Right atrium auricular region (tissue), 2 donors: ENCODE data around the gene LCE1D. TPM values are rescaled to one million over a fixed set of nuclear protein-coding genes. Genes with fewer than 3 reads are reported as not detected.

Source experiments
- DNase-seq: peaks from one replicate; pipeline ENCODE4 v3.0.0-alpha.2; 2019; ENCODE audit warnings: low spot score
- H3K27ac ChIP-seq, 2 donors: fragments of 200-600 bp; sonication (generic); 1 replicate in 1 of 2; 2 replicates in 1 of 2; pipeline ENCODE4 v1.5.1; 2016 to 2019
- H3K27me3 ChIP-seq, 2 donors: fragments of 200-600 bp; sonication (generic); one replicate each; pipeline versions ENCODE4 v1.5.1 to v1.6.0; 2017 to 2019
- H3K36me3 ChIP-seq: fragments of 200-600 bp; sonication (generic); one replicate; pipeline ENCODE4 v1.5.1; 2016
- H3K4me1 ChIP-seq, 2 donors: fragments of 200-600 bp; sonication (generic); one replicate each; pipeline versions ENCODE4 v1.5.1 to v1.6.0; 2017 to 2019
- H3K4me3 ChIP-seq, 2 donors: fragments of 200-600 bp; sonication (generic); 1 replicate in 1 of 2; 2 replicates in 1 of 2; pipeline ENCODE4 v1.5.1; 2017 to 2019; ENCODE audit warnings: mild to moderate bottlenecking in 1 of 2, moderate library complexity in 1 of 2
- H3K9me3 ChIP-seq, 2 donors: fragments of 200-600 bp; sonication (generic); one replicate each; pipeline ENCODE4 v1.5.1; 2019
- total RNA-seq, 2 donors: library from RNA; depleted of rRNA; stranded (reverse); fragments of >200 nt; gene quantifications; one replicate each; pipeline ENCODE4 v1.1.0, GENCODE V29; 2016
- TF ChIP-seq, protein P1 (sequence below), 2 donors: fragments of 200-600 bp; sonication (generic); IDR thresholded peaks; one replicate each; pipeline ENCODE4 v1.5.1; 2019; ENCODE audit warnings: antibody characterized with exemption in 2 of 2

Gene LCE1D
- total RNA-seq, 2 donors from 2014 or later: not detected

DNA sequence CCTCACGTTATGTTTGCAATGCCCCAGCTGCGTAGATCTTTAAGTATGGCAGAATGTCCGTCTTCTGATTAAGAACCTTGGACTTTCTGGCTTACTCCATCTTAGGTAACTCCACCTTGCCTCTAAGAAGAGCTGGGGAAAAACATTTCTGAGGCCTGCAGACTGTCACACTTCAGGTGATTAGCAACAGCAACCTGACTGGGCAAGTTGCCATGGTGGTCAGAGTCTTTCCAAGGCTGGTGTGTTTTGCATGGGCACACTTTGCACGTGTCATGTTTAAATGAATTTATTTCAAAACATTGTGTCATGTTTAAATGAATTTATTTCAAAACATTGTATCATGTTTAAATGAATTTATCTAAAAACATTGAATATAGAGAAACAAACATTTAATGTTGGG, 37.9 kb upstream of the LCE1D start:
- Histone ChIP-seq H3K4me1 (no peaks in the 10 kb centered on the region), H3K4me3 (no peak overlapping the region), H3K27ac (no peak overlapping the region), H3K36me3 (no peaks in the 10 kb centered on the region), H3K9me3 (no peaks in the 10 kb centered on the region), H3K27me3 (no peaks in the 10 kb centered on the region)
- no peak for DNase-seq
- TF ChIP-seq, protein P1, sequence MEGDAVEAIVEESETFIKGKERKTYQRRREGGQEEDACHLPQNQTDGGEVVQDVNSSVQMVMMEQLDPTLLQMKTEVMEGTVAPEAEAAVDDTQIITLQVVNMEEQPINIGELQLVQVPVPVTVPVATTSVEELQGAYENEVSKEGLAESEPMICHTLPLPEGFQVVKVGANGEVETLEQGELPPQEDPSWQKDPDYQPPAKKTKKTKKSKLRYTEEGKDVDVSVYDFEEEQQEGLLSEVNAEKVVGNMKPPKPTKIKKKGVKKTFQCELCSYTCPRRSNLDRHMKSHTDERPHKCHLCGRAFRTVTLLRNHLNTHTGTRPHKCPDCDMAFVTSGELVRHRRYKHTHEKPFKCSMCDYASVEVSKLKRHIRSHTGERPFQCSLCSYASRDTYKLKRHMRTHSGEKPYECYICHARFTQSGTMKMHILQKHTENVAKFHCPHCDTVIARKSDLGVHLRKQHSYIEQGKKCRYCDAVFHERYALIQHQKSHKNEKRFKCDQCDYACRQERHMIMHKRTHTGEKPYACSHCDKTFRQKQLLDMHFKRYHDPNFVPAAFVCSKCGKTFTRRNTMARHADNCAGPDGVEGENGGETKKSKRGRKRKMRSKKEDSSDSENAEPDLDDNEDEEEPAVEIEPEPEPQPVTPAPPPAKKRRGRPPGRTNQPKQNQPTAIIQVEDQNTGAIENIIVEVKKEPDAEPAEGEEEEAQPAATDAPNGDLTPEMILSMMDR (IDR thresholded peaks at IDR 0.05): no peak

DNA sequence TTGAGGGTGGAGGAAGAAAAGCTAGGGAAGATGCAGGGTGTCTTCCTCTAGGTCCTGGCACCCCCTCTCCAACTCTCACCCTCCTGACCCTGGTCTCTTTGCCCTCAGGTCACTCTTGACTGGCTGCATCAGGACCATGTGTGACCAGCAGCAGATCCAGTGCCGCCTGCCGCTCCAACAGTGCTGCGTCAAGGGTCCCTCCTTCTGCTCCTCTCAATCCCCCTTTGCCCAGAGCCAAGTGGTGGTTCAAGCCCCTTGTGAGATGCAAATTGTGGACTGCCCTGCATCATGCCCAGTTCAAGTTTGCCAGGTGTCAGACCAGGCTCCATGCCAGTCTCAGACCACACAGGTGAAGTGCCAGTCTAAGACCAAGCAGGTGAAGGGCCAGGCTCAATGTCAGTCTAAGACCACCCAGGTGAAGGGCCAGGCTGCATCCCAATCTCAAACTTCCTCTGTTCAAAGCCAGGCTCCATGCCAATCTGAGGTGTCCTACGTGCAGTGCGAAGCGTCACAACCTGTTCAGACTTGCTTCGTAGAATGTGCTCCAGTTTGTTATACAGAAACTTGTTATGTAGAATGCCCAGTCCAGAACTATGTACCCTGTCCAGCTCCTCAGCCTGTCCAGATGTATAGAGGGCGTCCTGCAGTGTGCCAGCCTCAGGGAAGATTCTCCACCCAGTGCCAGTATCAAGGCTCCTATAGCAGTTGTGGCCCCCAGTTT, 36.9 kb upstream of the LCE1D start:
- Histone ChIP-seq H3K4me1 (no peaks in the 10 kb centered on the region), H3K27ac (no peak overlapping the region), H3K27me3 (no peaks in the 10 kb centered on the region), H3K9me3 (no peaks in the 10 kb centered on the region), H3K4me3 (no peak overlapping the region), H3K36me3 (no peaks in the 10 kb centered on the region)
- TF ChIP-seq, protein P1 (IDR thresholded peaks at IDR 0.05): no peak
- DNase-seq: no peak

DNA sequence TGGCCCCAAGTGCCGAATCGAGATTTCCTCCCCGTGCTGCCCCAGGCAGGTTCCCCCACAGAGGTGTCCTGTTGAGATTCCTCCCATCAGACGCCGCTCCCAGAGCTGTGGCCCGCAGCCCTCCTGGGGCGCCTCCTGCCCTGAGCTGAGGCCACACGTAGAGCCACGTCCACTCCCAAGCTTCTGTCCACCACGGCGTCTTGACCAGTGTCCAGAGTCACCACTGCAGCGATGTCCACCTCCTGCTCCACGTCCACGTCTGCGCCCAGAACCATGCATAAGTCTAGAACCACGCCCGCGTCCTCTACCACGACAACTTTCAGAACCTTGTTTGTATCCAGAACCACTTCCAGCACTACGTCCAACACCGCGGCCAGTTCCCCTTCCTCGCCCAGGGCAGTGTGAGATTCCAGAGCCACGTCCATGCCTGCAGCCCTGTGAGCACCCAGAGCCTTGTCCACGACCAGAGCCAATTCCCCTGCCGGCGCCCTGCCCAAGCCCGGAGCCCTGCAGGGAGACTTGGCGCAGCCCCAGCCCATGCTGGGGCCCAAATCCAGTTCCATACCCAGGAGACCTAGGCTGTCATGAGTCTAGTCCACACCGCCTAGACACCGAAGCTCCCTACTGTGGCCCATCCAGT, 35.9 kb upstream of the LCE1D start:
- TF ChIP-seq, protein P1 (IDR thresholded peaks at IDR 0.05): no peak
- Histone ChIP-seq H3K27me3 (no peaks in the 10 kb centered on the region), H3K4me3 (no peak overlapping the region), H3K9me3 (no peaks in the 10 kb centered on the region), H3K36me3 (no peaks in the 10 kb centered on the region), H3K4me1 (no peaks in the 10 kb centered on the region), H3K27ac (no peak overlapping the region)
- no peak for DNase-seq

DNA sequence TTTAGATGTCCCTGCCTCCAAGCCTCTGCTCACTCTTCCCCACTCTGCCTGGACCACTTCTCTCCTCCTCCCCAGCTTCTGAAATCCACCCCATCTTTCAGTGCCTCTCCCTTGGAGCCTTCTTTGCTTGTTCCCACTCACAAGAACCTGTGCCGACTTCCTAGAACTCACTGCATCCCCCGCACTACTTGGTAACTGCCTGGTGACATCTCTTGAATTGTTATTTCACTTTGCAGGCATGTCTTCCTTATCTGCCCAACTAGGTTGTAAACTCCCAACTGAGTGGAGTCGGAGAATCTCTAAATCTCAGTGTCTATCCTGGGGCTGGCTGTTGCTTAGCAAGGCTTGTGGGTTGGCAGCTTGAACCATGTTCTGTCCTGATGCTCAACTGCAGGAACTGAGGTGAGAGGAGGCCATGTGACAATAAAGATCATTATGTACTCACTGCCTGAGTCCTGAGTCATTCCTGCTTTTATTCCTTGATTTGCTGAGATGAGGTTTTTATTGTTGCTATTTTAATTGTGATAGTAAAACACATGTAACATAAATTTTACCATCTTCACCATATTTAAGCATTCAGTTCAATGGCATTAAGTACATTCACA, 34.8 kb upstream of the LCE1D start:
- TF ChIP-seq, protein P1 (IDR thresholded peaks at IDR 0.05): no peak
- no peak for DNase-seq
- H3K4me1 ChIP-seq: no peaks in the 10 kb centered on the region
- no peak overlapping the region for H3K4me3 ChIP-seq
- H3K9me3 ChIP-seq: no peaks in the 10 kb centered on the region
- no peaks in the 10 kb centered on the region for H3K27me3 ChIP-seq
- H3K27ac ChIP-seq: no peak overlapping the region
- H3K36me3 ChIP-seq: no peaks in the 10 kb centered on the region

DNA sequence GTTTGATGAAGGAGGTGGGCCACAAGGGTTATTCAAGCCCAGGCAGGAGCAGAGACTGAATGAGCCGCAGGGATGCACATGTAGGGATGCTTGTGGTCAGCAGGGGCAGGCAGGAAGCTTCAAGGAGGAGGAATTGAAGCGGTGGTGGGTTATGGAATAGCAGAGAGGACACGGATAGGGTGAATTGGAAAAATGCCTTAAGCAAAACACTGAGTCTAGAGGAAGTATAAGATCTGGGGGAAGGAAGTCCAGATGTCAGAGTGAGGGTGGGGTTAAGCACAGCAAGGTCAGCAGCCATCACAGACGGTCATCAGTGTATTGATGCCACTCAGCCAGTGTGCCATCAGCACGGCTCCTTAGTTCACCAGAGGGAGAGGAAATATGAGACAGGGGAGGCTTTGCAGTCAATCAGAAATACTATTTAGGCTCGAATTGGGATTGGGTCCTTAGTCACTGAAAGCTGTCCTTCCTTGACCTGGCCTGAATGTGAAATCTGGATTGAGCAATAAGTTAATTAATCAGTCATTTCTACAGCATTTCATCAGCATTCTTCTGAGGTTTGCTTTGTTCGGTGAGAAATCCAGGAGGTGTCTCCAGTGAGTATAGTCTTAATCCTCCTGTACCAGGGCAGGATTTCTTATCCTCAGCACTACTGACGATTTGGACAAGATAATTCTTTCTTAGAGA, 27.5 kb upstream of the LCE1D start:
- no peak for DNase-seq
- H3K27ac ChIP-seq: no peak overlapping the region
- no peaks in the 10 kb centered on the region for H3K27me3 ChIP-seq
- no peaks in the 10 kb centered on the region for H3K36me3 ChIP-seq
- TF ChIP-seq, protein P1 (IDR thresholded peaks at IDR 0.05): no peak
- H3K4me3 ChIP-seq: no peak overlapping the region
- H3K4me1 ChIP-seq: no peaks in the 10 kb centered on the region
- H3K9me3 ChIP-seq: no peaks in the 10 kb centered on the region
